ENCODE data around the gene LY6G5C. TPM values are rescaled to one million over a fixed set of nuclear protein-coding genes. Genes with fewer than 3 reads are reported as not detected.

Gene LY6G5C
- not detected for total RNA-seq

DNA sequence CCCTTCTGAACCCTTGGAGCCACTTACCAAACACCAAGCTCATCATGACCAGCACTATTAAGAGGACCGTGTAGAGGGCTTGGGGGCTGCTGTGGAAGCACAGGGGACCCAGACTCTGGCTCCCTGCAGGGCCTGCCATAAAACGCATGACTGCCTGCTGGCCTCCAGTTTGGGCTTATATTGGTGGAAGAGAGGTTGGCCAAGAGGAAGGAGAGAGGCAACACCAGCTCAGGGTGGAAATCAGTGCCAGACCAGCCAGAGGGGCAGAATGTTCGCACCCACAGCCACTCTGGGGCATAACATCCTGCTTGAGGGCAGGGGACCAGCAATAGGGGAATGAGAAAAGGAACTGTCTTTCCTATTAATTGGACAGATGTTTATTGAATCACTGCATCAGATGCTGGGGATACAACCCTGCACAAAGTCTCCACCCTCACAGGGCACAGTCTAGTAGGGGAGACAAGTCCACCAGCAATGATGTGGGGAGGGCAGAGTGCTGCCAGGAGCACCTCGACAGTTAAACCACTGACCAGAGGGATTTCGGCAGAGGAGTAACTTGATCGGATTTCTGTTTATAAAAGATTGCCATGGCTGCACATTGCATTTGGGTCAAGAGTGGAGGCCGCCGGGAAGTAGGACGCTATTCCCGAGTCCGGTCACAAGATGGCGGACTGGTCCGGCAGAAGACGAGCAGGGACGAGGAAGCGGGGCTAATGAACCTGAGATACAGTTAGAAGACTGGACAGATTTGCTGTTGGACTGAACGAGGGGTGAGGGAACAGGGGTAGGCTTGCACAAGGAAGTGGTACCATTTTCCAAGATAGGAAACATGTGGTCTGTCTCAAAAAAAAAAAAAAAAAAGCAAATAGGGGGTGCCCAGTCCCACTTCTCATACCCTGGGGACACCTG is at the start of gene LY6G5C:
Gene LY6G5C (minus strand): TSS at position 842 of the 909 bp plus-strand sequence. CDS start 694 bp downstream, at position 148.
- Histone ChIP-seq H3K9me3 (ENCODE audit: control insufficient read depth in 3 of 3, low read length in 3 of 3) (no peaks in the 10 kb centered on the region), H3K27ac (ENCODE audit: low read depth, low read length) (peak within 1 kb of the TSS; percentile 59), H3K27me3 (ENCODE audit: control insufficient read depth in 3 of 3, insufficient read depth in 3 of 3, low read length in 3 of 3) (no peaks in the 10 kb centered on the region), H3K4me1 (ENCODE audit: control insufficient read depth in 3 of 3, insufficient read depth in 3 of 3, low read length in 3 of 3) (peaks cover 15 to 25% (median 18%) of the 10 kb centered on the region in 3 donors), H3K9ac (ENCODE audit: low read depth in 1 of 3, low read length in 3 of 3) (peak within 1 kb of the TSS; percentile 74 to 80 (median 78)), H3K4me3 (ENCODE audit: low read length in 3 of 3) (peak within 1 kb of the TSS; percentile 74 to 81 (median 81)), H3K36me3 (ENCODE audit: control insufficient read depth in 3 of 3, insufficient read depth in 3 of 3, low read length in 3 of 3) (peaks cover 1 to 6% (median 4%) of the 10 kb centered on the region in 3 donors)

DNA sequence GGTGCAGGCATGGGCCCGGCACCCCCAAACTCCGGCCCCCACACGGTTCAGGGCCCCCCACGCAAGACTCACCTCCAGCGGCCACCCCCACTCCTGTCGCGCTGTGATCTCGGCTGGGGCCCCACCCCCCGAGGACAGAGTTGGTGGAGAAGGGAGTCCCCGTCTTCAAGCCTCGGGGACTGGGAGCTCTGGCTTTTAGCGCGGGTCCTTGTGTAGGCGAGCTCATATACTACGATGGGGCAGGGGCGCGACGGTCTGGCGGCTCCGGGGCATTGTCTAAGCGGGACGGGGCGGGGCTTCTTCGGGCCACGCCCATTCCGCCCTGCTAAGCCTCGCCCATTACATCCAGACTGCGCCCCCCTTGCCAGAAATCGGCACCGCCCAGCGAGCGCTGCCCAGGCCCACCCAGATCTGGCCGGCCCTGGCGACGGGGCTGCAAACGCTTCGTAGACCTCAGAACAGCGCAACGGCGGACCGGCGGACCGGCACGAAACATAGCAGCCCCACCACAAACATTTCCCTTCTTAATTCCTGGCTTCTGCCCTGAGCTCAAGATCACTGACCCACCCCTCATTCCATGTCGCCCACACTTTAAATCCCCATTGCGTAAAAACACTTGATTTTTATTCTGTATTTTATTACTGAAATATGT is 49.2 kb upstream of the LY6G5C start:
- Histone ChIP-seq H3K27me3 (ENCODE audit: control insufficient read depth in 3 of 3, insufficient read depth in 3 of 3, low read length in 3 of 3) (peaks cover 0 to 2% (median 0%) of the 10 kb centered on the region in 3 donors), H3K4me3 (ENCODE audit: low read length in 3 of 3) (peak overlapping the region; percentile 80 to 88 (median 81)), H3K4me1 (ENCODE audit: control insufficient read depth in 3 of 3, insufficient read depth in 3 of 3, low read length in 3 of 3) (peaks cover 28 to 30% (median 29%) of the 10 kb centered on the region in 3 donors), H3K27ac (ENCODE audit: low read depth, low read length) (peak overlapping the region; percentile 95), H3K9me3 (ENCODE audit: control insufficient read depth in 3 of 3, low read length in 3 of 3) (no peaks in the 10 kb centered on the region), H3K9ac (ENCODE audit: low read depth in 1 of 3, low read length in 3 of 3) (peak overlapping the region; percentile 81 to 86 (median 84)), H3K36me3 (ENCODE audit: control insufficient read depth in 3 of 3, insufficient read depth in 3 of 3, low read length in 3 of 3) (peaks cover 13 to 34% (median 24%) of the 10 kb centered on the region in 3 donors)

DNA sequence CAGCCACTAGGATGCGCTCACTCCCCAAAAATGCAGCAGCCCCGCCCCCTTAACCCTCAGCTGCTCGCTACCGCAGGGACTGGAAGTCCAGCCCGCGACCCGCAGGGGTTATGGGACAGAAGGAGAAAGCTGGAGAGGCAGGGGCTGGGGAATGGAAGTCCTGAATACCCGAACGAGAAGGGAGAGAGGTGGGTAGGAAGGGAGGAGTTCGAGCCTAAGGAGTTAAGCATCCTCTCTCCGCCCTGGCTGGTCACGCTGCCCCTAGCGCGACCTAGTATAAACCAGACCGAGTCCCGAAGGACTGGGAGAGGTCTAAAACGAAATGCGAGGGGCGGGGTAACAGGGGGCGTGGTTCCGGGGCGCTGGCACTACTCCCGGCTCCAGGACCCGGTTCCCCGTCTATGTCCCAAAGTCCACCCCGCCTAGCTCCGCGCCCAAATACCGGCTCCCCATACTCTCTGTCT is 48.7 kb upstream of the LY6G5C start:
- peaks cover 22 to 25% (median 24%) of the 10 kb centered on the region in 3 donors for H3K4me1 ChIP-seq (ENCODE audit: control insufficient read depth in 3 of 3, insufficient read depth in 3 of 3, low read length in 3 of 3)
- H3K27me3 ChIP-seq (ENCODE audit: control insufficient read depth in 3 of 3, insufficient read depth in 3 of 3, low read length in 3 of 3): no peaks in the 10 kb centered on the region
- H3K9me3 ChIP-seq (ENCODE audit: control insufficient read depth in 3 of 3, low read length in 3 of 3): no peaks in the 10 kb centered on the region
- peaks cover 13 to 34% (median 24%) of the 10 kb centered on the region in 3 donors for H3K36me3 ChIP-seq (ENCODE audit: control insufficient read depth in 3 of 3, insufficient read depth in 3 of 3, low read length in 3 of 3)
- peak overlapping the region; percentile 95 for H3K27ac ChIP-seq (ENCODE audit: low read depth, low read length)
- H3K4me3 ChIP-seq (ENCODE audit: low read length in 3 of 3): peak overlapping the region; percentile 80 to 88 (median 81)
- H3K9ac ChIP-seq (ENCODE audit: low read depth in 1 of 3, low read length in 3 of 3): peak overlapping the region; percentile 81 to 86 (median 84)

GRCh38 chr6:31728767-31729514 is 48.1 kb upstream of the LY6G5C start, which contains the start of gene DDAH2:
Gene DDAH2 (minus strand): TSS chr6:31729299. CDS start chr6:31729161, 138 bp downstream.
- H3K9me3 ChIP-seq (ENCODE audit: control insufficient read depth in 3 of 3, low read length in 3 of 3): no peaks in the 10 kb centered on the region
- H3K9ac ChIP-seq (ENCODE audit: low read depth in 1 of 3, low read length in 3 of 3): peak within 1 kb of the TSS; percentile 81 to 86 (median 84)
- peak within 1 kb of the TSS; percentile 80 to 88 (median 81) for H3K4me3 ChIP-seq (ENCODE audit: low read length in 3 of 3)
- H3K36me3 ChIP-seq (ENCODE audit: control insufficient read depth in 3 of 3, insufficient read depth in 3 of 3, low read length in 3 of 3): peaks cover 13 to 34% (median 22%) of the 10 kb centered on the region in 3 donors
- peak within 1 kb of the TSS; percentile 95 for H3K27ac ChIP-seq (ENCODE audit: low read depth, low read length)
- H3K27me3 ChIP-seq (ENCODE audit: control insufficient read depth in 3 of 3, insufficient read depth in 3 of 3, low read length in 3 of 3): no peaks in the 10 kb centered on the region
- peaks cover 16 to 19% (median 18%) of the 10 kb centered on the region in 3 donors for H3K4me1 ChIP-seq (ENCODE audit: control insufficient read depth in 3 of 3, insufficient read depth in 3 of 3, low read length in 3 of 3)

GRCh38 chr6:31727717-31728671 is 47.1 kb upstream of the LY6G5C start:
- peak overlapping the region in 2 of 3 donors; percentile 81 to 86 for H3K9ac ChIP-seq (ENCODE audit: low read depth in 1 of 3, low read length in 3 of 3)
- H3K4me3 ChIP-seq (ENCODE audit: low read length in 3 of 3): peak overlapping the region; percentile 80 to 88 (median 81)
- no peaks in the 10 kb centered on the region for H3K27me3 ChIP-seq (ENCODE audit: control insufficient read depth in 3 of 3, insufficient read depth in 3 of 3, low read length in 3 of 3)
- peak overlapping the region; percentile 95 for H3K27ac ChIP-seq (ENCODE audit: low read depth, low read length)
- no peaks in the 10 kb centered on the region for H3K9me3 ChIP-seq (ENCODE audit: control insufficient read depth in 3 of 3, low read length in 3 of 3)
- H3K4me1 ChIP-seq (ENCODE audit: control insufficient read depth in 3 of 3, insufficient read depth in 3 of 3, low read length in 3 of 3): peaks cover 15 to 18% (median 16%) of the 10 kb centered on the region in 3 donors
- peaks cover 13 to 27% (median 15%) of the 10 kb centered on the region in 3 donors for H3K36me3 ChIP-seq (ENCODE audit: control insufficient read depth in 3 of 3, insufficient read depth in 3 of 3, low read length in 3 of 3)

- Histone ChIP-seq H3K4me3 (ENCODE audit: low read length in 3 of 3) (no peak overlapping the region), H3K27me3 (ENCODE audit: control insufficient read depth in 3 of 3, insufficient read depth in 3 of 3, low read length in 3 of 3) (no peaks in the 10 kb centered on the region), H3K4me1 (ENCODE audit: control insufficient read depth in 3 of 3, insufficient read depth in 3 of 3, low read length in 3 of 3) (peaks cover 15 to 18% (median 16%) of the 10 kb centered on the region in 3 donors), H3K9me3 (ENCODE audit: control insufficient read depth in 3 of 3, low read length in 3 of 3) (no peaks in the 10 kb centered on the region), H3K36me3 (ENCODE audit: control insufficient read depth in 3 of 3, insufficient read depth in 3 of 3, low read length in 3 of 3) (peaks cover 12 to 24% (median 12%) of the 10 kb centered on the region in 3 donors), H3K9ac (ENCODE audit: low read depth in 1 of 3, low read length in 3 of 3) (peak overlapping the region in 1 of 3 donors; percentile 33), H3K27ac (ENCODE audit: low read depth, low read length) (peak overlapping the region; percentile 59)
Observed at GRCh38 chr6:31727034-31727716, 46.3 kb upstream of the LY6G5C start.

DNA sequence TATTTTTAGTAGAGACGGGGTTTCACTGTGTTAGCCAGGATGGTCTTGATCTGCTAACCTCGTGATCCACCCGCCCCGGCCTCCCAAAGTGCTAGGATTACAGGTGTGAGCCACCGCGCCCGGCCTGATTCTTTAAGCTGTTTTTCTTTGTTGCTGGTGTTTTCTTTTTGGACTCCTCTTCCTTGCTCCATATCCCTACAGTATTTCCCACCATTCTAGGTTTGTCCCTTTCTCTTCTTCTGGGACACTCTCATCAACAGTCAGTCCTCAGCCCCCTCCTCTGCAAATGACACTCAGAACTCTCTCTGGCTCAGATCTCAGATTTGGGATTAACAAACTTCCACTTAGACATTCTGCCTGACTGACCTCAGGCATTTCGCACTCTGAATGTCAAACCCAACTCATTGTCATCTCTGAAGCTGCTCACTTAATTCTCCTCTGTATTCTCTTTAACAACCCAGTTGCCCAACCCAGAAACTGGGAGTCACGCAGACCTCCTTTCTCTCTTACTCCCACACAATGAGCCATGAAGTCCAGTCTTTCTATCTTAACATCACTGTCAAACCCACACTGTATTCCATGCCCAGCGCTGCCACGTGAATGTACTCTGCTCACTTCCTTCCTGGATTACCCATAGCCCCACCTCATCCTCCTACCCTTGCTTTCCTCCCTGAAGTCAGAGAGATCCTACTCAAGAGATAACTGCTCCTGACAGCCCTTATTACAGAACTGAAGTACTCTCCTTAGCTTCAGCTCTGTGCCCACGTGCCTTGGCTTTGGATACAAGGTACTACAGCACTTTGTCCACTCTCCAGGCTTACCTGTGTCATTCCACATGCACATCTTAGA is 44.9 kb upstream of the LY6G5C start:
- Histone ChIP-seq H3K27ac (ENCODE audit: low read depth, low read length) (no peak overlapping the region), H3K27me3 (ENCODE audit: control insufficient read depth in 3 of 3, insufficient read depth in 3 of 3, low read length in 3 of 3) (no peaks in the 10 kb centered on the region), H3K9ac (ENCODE audit: low read depth in 1 of 3, low read length in 3 of 3) (no peak overlapping the region), H3K9me3 (ENCODE audit: control insufficient read depth in 3 of 3, low read length in 3 of 3) (no peaks in the 10 kb centered on the region), H3K36me3 (ENCODE audit: control insufficient read depth in 3 of 3, insufficient read depth in 3 of 3, low read length in 3 of 3) (peaks cover 9 to 17% (median 10%) of the 10 kb centered on the region in 3 donors), H3K4me3 (ENCODE audit: low read length in 3 of 3) (no peak overlapping the region), H3K4me1 (ENCODE audit: control insufficient read depth in 3 of 3, insufficient read depth in 3 of 3, low read length in 3 of 3) (peaks cover 15 to 17% (median 16%) of the 10 kb centered on the region in 3 donors)
